SK-N-MC (cell line): ENCODE measurements around the gene CFAP251.

Experiments used
- DNase-seq: peaks from one replicate; pipeline ENCODE4 v3.0.0-alpha.2; 2011; ENCODE audit warnings: low read depth, low spot score
- H3K27ac ChIP-seq: fragments of 200-600 bp; sonication (generic); 2 replicates; pipeline ENCODE4 v1.5.1; 2016; ENCODE audit warnings: mixed run types
- H3K36me3 ChIP-seq: fragments of 200-600 bp; sonication (generic); 2 replicates; pipeline ENCODE4 v1.6.1; 2017; ENCODE audit warnings: antibody characterized with exemption, low read length, mixed read lengths; ENCODE audit not compliant: insufficient read depth
- H3K4me3 ChIP-seq: fragments of 200-600 bp; sonication (generic); 2 replicates; pipeline ENCODE4 v1.5.1; 2016
- H3K9ac ChIP-seq: fragments of 200-600 bp; sonication (generic); 2 replicates; pipeline ENCODE4 v1.8.0; 2017; ENCODE audit warnings: mixed run types, mixed read lengths; ENCODE audit not compliant: insufficient read length
- H3K9me3 ChIP-seq: fragments of 200-600 bp; sonication (generic); 2 replicates; pipeline ENCODE4 v1.6.1; 2017; ENCODE audit warnings: low read depth, mild to moderate bottlenecking, antibody characterized with exemption, low read length, moderate library complexity, mixed read lengths
- EZH2 ChIP-seq: fragments of 200-600 bp; sonication (generic); IDR thresholded peaks from one replicate; pipeline ENCODE4 v1.6.1; 2017; ENCODE audit warnings: antibody characterized with exemption
- FOXP2 ChIP-seq: optimal IDR thresholded peaks from 2 replicates; pipeline ENCODE3; 2011; ENCODE audit warnings: mild to moderate bottlenecking, moderate library complexity; ENCODE audit not compliant: insufficient read depth; ENCODE audit errors: extremely low read length, control extremely low read depth
- POLR2AphosphoS5 ChIP-seq: IDR thresholded peaks from 2 replicates; pipeline ENCODE4 v1.6.1; 2012; ENCODE audit warnings: mild to moderate bottlenecking, low read depth, low read length, borderline replicate concordance

Gene CFAP251

GRCh38 chr12:121961195-121961879, 42.9 kb downstream of the CFAP251 start:
- TF ChIP-seq EZH2 = no peak
- no peak for TF ChIP-seq FOXP2
- TF ChIP-seq POLR2AphosphoS5 = no peak
- Histone ChIP-seq H3K4me3 (no peak overlapping the region), H3K9ac (no peak overlapping the region), H3K27ac (no peak overlapping the region), H3K36me3 (no peaks in the 10 kb centered on the region), H3K9me3 (no peaks in the 10 kb centered on the region)
- no peak for DNase-seq

- DNase-seq = no peak
- H3K36me3 ChIP-seq = no peaks in the 10 kb centered on the region
- H3K9me3 ChIP-seq = no peaks in the 10 kb centered on the region
- TF ChIP-seq POLR2AphosphoS5 (no peak), FOXP2 (no peak), EZH2 (no peak)
- H3K9ac ChIP-seq = no peak overlapping the region
- no peak overlapping the region for H3K27ac ChIP-seq
- H3K4me3 ChIP-seq = no peak overlapping the region
Observed at GRCh38 chr12:121963341-121964018, 45.1 kb downstream of the CFAP251 start.

DNA sequence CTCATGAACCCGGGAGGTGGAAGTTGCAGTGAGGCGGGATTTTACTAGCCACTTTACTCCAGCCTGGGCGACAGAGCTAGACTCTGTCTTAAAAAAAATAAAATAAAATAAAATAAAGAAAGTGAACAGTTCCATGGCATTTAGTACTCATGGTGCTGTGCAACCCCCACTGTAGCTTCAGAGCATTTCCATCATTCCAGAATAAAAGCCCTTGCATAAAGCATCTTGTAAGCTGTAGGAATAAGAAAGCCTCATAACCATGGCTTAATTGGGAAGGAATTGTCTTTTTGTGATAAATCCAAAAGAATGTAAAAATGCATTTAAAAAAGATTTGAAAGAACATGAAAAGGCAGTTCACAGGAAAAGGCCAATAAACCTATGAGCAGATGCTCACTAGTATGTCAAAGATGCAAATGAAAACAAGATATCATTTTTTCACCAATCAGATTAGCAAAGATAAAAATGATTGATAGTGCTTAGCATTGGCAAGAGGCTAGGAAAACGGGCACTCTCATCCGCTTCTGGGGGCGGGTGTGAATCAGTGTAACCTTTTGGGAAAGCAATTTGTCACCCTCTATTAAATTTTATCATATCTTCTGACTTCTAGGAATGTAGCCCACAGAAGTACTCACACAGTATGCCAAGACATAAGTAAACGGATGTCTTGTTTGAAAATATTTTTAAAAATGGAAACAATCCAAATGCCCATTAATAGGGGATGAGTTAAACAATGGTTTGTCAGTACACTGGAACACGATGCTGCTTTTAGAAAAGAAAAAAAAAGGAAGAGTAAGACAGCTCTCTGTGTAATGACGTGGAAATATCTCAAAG, 46.6 kb downstream of the CFAP251 start:
- Histone ChIP-seq H3K9ac (no peak overlapping the region), H3K27ac (no peak overlapping the region), H3K9me3 (no peaks in the 10 kb centered on the region), H3K4me3 (no peak overlapping the region), H3K36me3 (no peaks in the 10 kb centered on the region)
- TF ChIP-seq POLR2AphosphoS5 = no peak
- TF ChIP-seq FOXP2 = no peak
- no peak for TF ChIP-seq EZH2
- DNase-seq = no peak

DNA sequence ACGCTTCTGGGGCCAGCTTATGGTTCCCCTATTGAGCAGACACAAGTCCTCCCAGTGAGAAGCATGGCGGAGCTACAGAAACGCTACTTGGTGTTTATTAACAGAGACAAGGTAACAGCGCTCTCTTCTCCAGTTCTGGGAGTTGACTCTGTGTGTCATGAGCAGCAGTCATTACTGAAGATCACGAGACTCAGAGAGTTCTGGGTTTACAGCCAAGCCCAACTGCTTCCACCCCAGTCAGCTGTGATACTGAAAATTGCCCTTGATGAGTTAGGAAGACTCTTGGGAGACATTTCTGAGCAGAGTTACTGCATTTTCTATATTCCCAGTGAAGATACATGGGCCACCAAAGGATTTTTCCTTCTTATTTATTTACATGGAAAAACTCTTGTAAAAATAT, 48.6 kb downstream of the CFAP251 start:
- no peak for TF ChIP-seq POLR2AphosphoS5
- no peak for TF ChIP-seq FOXP2
- no peak for TF ChIP-seq EZH2
- Histone ChIP-seq H3K9me3 (no peaks in the 10 kb centered on the region), H3K9ac (no peak overlapping the region), H3K4me3 (no peak overlapping the region), H3K27ac (no peak overlapping the region), H3K36me3 (no peaks in the 10 kb centered on the region)
- no peak for DNase-seq

DNA sequence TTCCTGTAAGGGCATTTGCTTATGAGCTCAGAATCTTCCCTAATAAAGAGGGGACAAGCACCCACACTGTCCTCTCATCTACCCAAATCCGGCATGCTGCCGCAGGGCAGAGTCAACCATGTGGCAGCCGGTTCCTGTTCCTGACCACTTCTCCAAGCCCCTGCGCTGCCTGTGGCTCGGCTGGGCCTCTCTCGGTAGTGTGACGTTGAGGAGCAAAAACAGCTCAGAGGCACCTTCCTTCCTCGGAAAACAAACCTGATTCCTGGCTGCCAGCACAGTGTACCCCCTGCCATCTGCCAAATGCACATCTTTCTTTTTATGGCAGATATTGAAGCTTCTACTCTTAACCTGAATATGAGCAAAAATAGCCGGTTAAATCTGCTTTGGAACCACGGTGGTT, 50.5 kb downstream of the CFAP251 start:
- Histone ChIP-seq H3K27ac (no peak overlapping the region), H3K9me3 (no peaks in the 10 kb centered on the region), H3K4me3 (no peak overlapping the region), H3K9ac (no peak overlapping the region), H3K36me3 (no peaks in the 10 kb centered on the region)
- DNase-seq = no peak
- no peak for TF ChIP-seq POLR2AphosphoS5
- no peak for TF ChIP-seq EZH2
- TF ChIP-seq FOXP2 = no peak

DNA sequence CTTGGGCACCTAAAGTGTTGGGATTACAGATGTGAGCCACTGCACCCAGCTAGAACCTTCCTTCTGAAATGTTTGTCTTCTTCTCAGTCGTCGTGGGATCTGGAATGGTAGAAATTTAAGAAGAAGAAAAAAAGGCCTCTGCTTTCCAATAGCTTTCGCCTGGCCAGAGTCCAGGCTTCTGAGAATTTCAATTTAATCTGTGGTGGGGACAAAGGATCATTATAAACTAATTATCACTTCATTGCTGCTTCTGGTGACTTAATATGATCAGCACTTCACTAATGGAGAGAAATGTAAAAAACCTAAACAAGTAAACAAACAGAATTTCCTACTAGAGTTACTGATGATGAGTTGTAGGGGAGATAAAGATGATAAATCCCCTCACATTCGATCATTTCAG, 51.3 kb downstream of the CFAP251 start:
- Histone ChIP-seq H3K36me3 (no peaks in the 10 kb centered on the region), H3K27ac (no peak overlapping the region), H3K9ac (no peak overlapping the region), H3K4me3 (no peak overlapping the region), H3K9me3 (no peaks in the 10 kb centered on the region)
- TF ChIP-seq EZH2 (no peak), FOXP2 (no peak), POLR2AphosphoS5 (no peak)
- no peak for DNase-seq

- Histone ChIP-seq H3K9ac (no peak overlapping the region), H3K4me3 (no peak overlapping the region), H3K36me3 (no peaks in the 10 kb centered on the region), H3K27ac (no peak overlapping the region), H3K9me3 (no peaks in the 10 kb centered on the region)
- DNase-seq = no peak
- TF ChIP-seq POLR2AphosphoS5 (no peak), EZH2 (no peak), FOXP2 (no peak)
Observed at GRCh38 chr12:121970581-121971300, 52.3 kb downstream of the CFAP251 start.
